IPS DF 4.7 (cell line): Measurements from ENCODE around the gene LRRC37A3.
"Not testable (repeated sequence)": the region's sequence is repeated elsewhere in the genome, so short reads cannot be mapped to it uniquely, and the experiment has no call there.

Experiments used
- DNase-seq: peaks from one replicate; pipeline ENCODE4 v3.0.0-alpha.2; 2013; ENCODE audit warnings: low spot score; ENCODE audit errors: extremely low read depth

Gene LRRC37A3

DNA sequence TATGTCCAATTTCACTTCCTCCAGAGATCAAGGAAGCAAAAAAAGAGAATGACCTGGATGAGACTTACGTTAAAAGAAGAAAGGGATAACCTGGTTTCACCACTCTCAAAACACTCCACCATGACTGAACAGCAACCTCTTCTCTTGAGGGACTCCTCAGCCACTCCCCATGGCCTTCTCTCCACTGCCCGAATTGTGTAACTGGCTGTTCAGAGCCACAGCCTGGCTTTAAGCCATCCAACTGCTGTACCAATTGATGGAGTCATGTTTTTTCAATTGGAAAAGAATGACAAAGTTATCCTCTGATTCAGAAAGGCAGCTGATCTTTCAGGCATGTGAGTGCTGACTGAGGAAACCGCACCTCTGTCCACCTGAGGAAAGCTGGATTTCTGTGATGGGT lies 85.2 kb downstream of the LRRC37A3 start:
- DNase-seq, result not testable (repeated sequence)

DNA sequence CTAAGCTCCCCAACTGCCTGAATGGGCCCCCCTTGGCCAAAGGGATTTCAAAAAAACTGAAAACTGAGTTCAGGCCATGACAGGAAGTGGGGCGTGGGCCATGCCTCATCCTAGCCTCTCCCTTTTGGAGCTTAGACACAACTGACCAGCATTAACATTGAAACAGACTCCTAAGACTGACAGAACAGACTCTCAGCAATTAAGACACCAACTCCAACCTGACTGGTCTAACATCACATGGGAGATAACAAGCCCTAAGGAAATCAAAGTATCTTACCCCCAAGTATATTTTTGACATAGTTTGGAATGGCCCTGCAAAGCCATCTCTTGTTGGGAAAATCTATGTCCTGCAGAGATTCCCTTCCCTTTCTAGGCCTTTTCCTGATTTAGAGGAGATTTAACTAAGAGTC lies 88.6 kb downstream of the LRRC37A3 start:
- not testable (repeated sequence) for DNase-seq

DNA sequence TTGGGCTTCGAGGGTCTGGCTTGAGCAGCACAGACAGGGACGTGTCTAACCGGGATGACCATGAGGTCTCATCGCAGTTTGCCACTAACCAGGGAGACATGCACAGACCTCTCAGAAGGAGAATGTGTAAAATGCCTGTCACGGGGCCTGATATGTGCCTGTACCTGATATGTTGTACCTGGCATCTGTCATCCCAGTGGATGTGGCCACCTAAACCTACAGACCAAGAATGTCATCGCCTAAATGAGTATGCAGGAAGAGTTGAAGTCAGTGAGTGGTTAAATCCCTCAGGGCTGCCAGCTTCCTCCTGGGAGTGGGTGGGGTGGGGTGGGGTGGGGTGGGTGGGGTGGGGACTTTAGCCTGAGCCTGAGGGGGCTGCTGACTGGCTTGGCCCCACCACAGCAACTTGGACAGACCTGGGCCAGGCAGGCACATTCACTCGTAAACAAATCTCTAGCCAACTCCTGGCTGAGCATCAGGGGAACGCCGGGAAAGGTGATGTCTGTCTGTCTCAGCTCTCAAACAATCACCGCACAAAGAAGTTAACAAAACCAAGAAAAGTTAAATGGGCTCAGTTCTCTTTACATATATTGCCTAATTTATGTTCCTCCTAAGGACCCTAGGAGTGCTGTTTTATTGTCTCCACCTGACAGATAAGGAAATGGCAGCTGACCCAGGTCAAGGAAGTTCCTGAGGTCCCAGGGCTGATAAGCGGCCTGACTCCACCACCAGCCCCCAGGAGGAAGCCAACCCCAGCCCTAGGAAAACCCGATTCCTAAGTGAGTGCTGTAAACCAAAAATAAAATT lies 89.3 kb downstream of the LRRC37A3 start:
- DNase-seq, result not testable (repeated sequence)

DNA sequence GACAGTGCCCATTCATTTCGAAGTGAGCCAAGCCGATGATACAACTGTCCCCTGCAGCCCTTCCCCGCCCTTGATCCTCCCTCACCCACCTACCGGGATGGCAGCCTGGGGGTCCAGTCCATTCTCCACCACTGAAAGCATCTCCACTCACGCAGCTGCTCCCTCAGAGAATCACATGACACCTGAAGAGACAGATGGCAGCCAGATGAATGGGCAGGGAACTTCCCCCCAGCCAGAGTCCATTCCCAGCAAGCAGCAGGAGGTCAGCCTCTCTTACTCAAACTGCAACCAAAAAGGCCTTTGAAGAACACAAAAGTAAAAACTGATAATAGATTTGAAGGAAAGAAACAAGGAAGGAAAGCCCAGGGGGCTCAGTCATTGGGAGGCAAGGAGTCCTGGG lies 90.2 kb downstream of the LRRC37A3 start:
- DNase-seq, result not testable (repeated sequence)

DNA sequence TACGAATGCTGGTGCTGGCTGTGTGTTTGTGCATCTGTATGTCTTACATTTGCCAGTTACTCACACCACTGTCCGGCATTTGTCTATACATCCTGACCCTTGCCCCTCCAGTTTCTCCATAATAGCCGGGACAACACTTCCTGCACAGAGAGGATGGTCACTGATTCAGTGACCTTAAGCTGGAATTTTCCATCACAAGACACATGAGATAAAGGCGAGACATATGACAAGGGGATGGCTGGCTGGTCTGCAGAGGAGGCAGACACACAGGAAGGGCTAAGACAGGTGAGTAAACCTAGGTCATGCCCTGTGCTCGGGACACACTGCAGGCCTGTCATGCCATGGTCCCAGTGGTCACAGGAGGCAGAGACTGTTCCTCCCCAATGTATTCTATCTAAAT lies 100.4 kb downstream of the LRRC37A3 start:
- not testable (repeated sequence) for DNase-seq

DNA sequence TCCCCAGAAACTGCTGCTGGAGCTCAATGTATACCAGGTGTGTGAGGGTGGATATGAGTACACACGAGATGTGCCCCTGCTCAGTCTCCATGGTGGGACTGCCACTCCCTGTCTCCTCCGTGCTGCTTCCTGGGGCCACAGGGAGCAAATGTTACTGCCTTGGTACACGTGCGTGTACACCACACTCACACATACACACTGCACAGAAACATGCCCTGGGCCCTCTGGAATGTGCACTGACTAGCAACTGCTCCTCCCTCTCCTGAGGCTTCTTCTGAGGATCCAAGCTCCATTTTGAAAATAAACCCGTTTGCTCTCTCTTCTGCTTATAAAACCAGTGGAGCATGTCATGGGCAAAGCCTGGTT lies 103.5 kb downstream of the LRRC37A3 start:
- not testable (repeated sequence) for DNase-seq

DNA sequence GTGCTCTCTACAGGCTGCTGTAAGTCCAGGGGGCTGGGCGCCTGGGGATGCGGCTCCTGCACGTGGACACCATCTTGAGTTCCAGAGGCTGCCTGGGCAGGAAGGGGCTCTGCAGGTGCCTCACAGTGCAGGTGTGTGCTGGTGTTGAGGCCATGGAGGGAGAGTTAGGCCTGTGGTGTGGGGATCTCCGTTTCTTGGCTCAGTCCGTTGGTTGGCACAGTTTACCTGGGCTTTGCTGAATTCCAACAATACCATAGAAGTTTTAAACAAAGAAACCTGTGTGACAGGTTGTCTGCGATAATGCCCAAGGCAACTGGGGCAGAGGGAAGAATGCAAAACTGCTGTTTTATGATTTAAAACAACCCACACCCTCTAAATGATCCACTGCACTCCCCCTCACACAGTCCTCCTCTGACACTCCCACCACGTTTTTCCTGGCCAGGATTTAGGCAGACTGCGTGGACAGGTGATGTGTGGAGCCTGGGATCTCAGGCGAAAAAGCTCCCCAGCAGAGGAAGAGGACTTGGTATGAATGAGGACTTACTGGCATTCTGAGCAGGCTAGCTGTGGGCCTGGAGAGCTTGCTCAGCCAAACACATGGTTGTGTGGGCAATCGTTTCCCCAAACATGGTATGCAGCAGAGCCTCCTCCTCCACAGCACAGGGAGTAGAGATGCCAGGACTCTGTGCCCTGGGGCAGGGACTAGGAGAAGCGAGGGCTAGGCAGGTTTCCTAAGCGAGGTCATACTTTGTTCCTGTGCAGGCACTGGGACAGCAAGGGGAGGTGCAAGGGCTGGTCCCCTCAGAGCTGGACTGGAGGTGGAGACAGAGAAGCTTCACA lies 104.1 kb downstream of the LRRC37A3 start:
- DNase-seq, result not testable (repeated sequence)

DNA sequence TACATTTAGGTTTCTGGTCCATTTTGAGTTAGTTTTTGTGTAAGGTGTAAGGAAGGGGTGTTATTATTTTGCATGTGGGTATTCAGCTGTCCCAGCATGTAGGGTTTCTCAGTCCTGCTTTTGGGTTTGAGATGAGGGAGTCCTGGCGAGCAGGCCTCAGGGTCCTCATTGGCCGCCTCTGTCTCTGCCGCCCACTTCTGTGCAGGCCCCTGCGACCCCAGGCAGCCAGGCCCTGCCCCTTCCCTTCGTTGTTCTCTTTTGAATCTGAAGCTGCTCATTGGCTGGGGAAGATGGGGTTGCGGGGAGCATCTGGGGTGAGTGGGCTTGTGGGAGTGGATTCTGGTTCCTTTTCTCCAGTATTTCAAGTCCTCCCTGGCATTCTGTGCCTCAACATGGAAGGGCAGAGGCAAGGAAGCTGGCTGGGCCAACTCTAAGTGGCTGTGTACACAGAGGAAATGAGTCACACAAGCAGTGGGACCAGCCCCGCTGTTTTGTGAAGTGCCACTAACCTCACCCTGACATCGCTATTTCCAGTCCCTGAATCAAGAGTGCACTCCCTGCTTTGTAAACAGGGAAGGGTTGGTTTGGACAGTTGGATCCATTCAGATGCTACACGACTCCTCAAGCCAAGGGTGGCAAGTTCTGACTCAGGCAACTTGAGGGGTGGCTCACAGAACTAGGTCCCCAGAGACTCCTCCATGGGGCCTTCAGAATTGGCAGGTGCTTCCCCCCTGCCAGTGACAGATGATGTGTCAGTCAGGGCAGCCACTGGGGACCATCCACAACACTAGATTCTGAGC lies 110.9 kb downstream of the LRRC37A3 start:
- DNase-seq, result not testable (repeated sequence)
